Neuronal stem cell (in vitro differentiated cells): ENCODE results near the gene BICD1.

ENCODE experiments used
- DNase-seq: peaks from one replicate; pipeline ENCODE4 v3.0.0-alpha.2; 2013; ENCODE audit warnings: low spot score
- H2AFZ ChIP-seq: one replicate; pipeline ENCODE4 v1.6.1; 2013; ENCODE audit warnings: mild to moderate bottlenecking, low read length, inconsistent platforms
- H2AK5ac ChIP-seq: 2 replicates; pipeline ENCODE4 v1.6.1; 2013; ENCODE audit warnings: low read depth, mild to moderate bottlenecking, inconsistent platforms, low read length, moderate library complexity, mixed read lengths
- H2BK120ac ChIP-seq: 2 replicates; pipeline ENCODE4 v1.6.1; 2013; ENCODE audit warnings: low read depth, mild to moderate bottlenecking, inconsistent platforms, low read length, moderate library complexity, mixed read lengths
- H2BK12ac ChIP-seq: one replicate; pipeline ENCODE4 v1.6.1; 2013; ENCODE audit warnings: low read length, inconsistent platforms
- H2BK15ac ChIP-seq: 2 replicates; pipeline ENCODE4 v1.6.1; 2013; ENCODE audit warnings: mild to moderate bottlenecking, low read length, inconsistent platforms, mixed read lengths
- H2BK5ac ChIP-seq: one replicate; pipeline ENCODE4 v1.6.1; 2013; ENCODE audit warnings: inconsistent platforms, mild to moderate bottlenecking, low read length, moderate library complexity
- H3K14ac ChIP-seq: one replicate; pipeline ENCODE4 v1.6.1; 2013; ENCODE audit warnings: low read length, inconsistent platforms
- H3K18ac ChIP-seq: 2 replicates; pipeline ENCODE4 v1.6.1; 2013; ENCODE audit warnings: low read length, inconsistent platforms
- H3K23ac ChIP-seq: 2 replicates; pipeline ENCODE4 v1.6.1; 2013; ENCODE audit warnings: low read depth, mild to moderate bottlenecking, mixed read lengths, low read length, inconsistent platforms; ENCODE audit not compliant: poor library complexity
- H3K27ac ChIP-seq: replicated peaks from 3 replicates; pipeline ENCODE4 v1.5.1; 2013; ENCODE audit warnings: low read length, inconsistent platforms
- H3K27me3 ChIP-seq, 3 experiments: 2 replicates each; pipeline ENCODE4 v1.6.1; 2013; ENCODE audit warnings: low read length in 3 of 3, mild to moderate bottlenecking in 2 of 3, inconsistent platforms in 1 of 3, low read depth in 1 of 3, mixed read lengths in 1 of 3, moderate library complexity in 1 of 3; ENCODE audit not compliant: control insufficient read depth in 3 of 3, insufficient read depth in 3 of 3
- H3K36me3 ChIP-seq, 2 donors: replicated peaks in 1 of 2; 2 replicates each; pipeline ENCODE4 v1.6.1; 2013; ENCODE audit warnings: low read length in 2 of 2; ENCODE audit not compliant: control insufficient read depth in 2 of 2, insufficient read depth in 2 of 2
- H3K4ac ChIP-seq: 2 replicates; pipeline ENCODE4 v1.6.1; 2013; ENCODE audit warnings: inconsistent platforms, mild to moderate bottlenecking, low read length, moderate library complexity
- H3K4me1 ChIP-seq, 2 donors: 1 replicate in 1 of 2; 2 replicates in 1 of 2; pipeline ENCODE4 v1.6.1; 2013; ENCODE audit warnings: low read length in 2 of 2, low read depth in 1 of 2; ENCODE audit not compliant: control insufficient read depth in 2 of 2, insufficient read depth in 1 of 2
- H3K4me2 ChIP-seq: one replicate; pipeline ENCODE4 v1.6.1; 2013; ENCODE audit warnings: mild to moderate bottlenecking, low read length, inconsistent platforms; ENCODE audit not compliant: insufficient read depth, poor library complexity, severe bottlenecking
- H3K4me3 ChIP-seq, 2 donors: 2 replicates each; pipeline ENCODE4 v1.5.1; 2013; ENCODE audit warnings: low read length in 2 of 2, mild to moderate bottlenecking in 2 of 2, inconsistent platforms in 1 of 2, moderate library complexity in 1 of 2
- H3K79me1 ChIP-seq: one replicate; pipeline ENCODE4 v1.6.1; 2013; ENCODE audit warnings: low read depth, mild to moderate bottlenecking, inconsistent platforms, low read length, moderate library complexity
- H3K9ac ChIP-seq: one replicate; pipeline ENCODE4 v1.6.1; 2013; ENCODE audit warnings: mild to moderate bottlenecking, low read depth, low read length, inconsistent platforms; ENCODE audit not compliant: poor library complexity
- H3K9me3 ChIP-seq, 2 donors: replicated peaks in 1 of 2; 2 replicates each; pipeline versions ENCODE3 to v1.6.1; 2013; ENCODE audit warnings: low read length in 2 of 2, mild to moderate bottlenecking in 2 of 2, inconsistent platforms in 1 of 2, low read depth in 1 of 2, mixed read lengths in 1 of 2, moderate library complexity in 1 of 2; ENCODE audit not compliant: control insufficient read depth in 2 of 2, insufficient read depth in 1 of 2
- H4K8ac ChIP-seq: one replicate; pipeline ENCODE4 v1.6.1; 2013; ENCODE audit warnings: low read depth, mild to moderate bottlenecking, inconsistent platforms, low read length, moderate library complexity
- H4K91ac ChIP-seq: one replicate; pipeline ENCODE4 v1.6.1; 2013; ENCODE audit warnings: low read length, low read depth, mild to moderate bottlenecking, inconsistent platforms; ENCODE audit not compliant: poor library complexity
- WGBS, 2 donors: extraction: QIAGEN DNeasy Blood & Tissue Kit; methylation state at CpG; one replicate each; pipeline ENCODE4 v1.1.7; 2013; ENCODE audit warnings: missing lambda C conversion rate in 2 of 2, mixed read lengths in 1 of 2; ENCODE audit not compliant: insufficient read length in 2 of 2, insufficient replicate concordance in 1 of 2; ENCODE audit errors: extremely low coverage in 2 of 2; 5-methylcytosine and 5-hydroxymethylcytosine counted together

The BICD1 gene

GRCh38 chr12:32336261-32336660 lies 229.6 kb downstream of the BICD1 start:
- Histone ChIP-seq H3K79me1 (no peaks in the 10 kb centered on the region), H3K4me2 (no peak overlapping the region), H3K14ac (no peak overlapping the region), H3K4me1 (peaks cover 0 to 5% of the 10 kb centered on the region in 2 donors), H3K27me3 (no peaks in the 10 kb centered on the region), H4K8ac (no peak overlapping the region), H3K23ac (no peak overlapping the region), H2BK12ac (no peak overlapping the region), H4K91ac (no peak overlapping the region), H3K9me3 (no peaks in the 10 kb centered on the region), H2BK15ac (no peak overlapping the region), H2BK120ac (no peak overlapping the region), H3K4me3 (no peak overlapping the region), H2BK5ac (no peak overlapping the region), H2AFZ (no peak overlapping the region), H3K4ac (no peak overlapping the region), H3K36me3 (peaks cover 7 to 26% of the 10 kb centered on the region in 2 donors), H3K9ac (no peak overlapping the region), H3K18ac (no peak overlapping the region), H2AK5ac (no peak overlapping the region), H3K27ac (no peak overlapping the region)
- no peak for DNase-seq
- WGBS, 2 donors = no CpG with 5 or more reads among the region's 4 CpGs

- H3K27ac ChIP-seq = no peak overlapping the region
- no peak overlapping the region for H4K8ac ChIP-seq
- H4K91ac ChIP-seq = no peak overlapping the region
- H3K9me3 ChIP-seq = no peaks in the 10 kb centered on the region
- H3K4me3 ChIP-seq = no peak overlapping the region
- no peak overlapping the region for H3K23ac ChIP-seq
- H3K4ac ChIP-seq = no peak overlapping the region
- H3K4me1 ChIP-seq = no peaks in the 10 kb centered on the region
- H2BK120ac ChIP-seq = no peak overlapping the region
- no peak overlapping the region for H2BK5ac ChIP-seq
- peaks cover 3 to 6% of the 10 kb centered on the region in 2 donors for H3K36me3 ChIP-seq
- no CpG with 5 or more reads among the region's 1 CpG for WGBS, 2 donors
- DNase-seq = no peak
- H3K18ac ChIP-seq = no peak overlapping the region
- no peak overlapping the region for H3K4me2 ChIP-seq
- no peak overlapping the region for H2BK15ac ChIP-seq
- H3K27me3 ChIP-seq = no peaks in the 10 kb centered on the region
- H2AK5ac ChIP-seq = no peak overlapping the region
- no peak overlapping the region for H2BK12ac ChIP-seq
- no peaks in the 10 kb centered on the region for H3K79me1 ChIP-seq
- no peak overlapping the region for H3K14ac ChIP-seq
- H2AFZ ChIP-seq = no peak overlapping the region
- H3K9ac ChIP-seq = no peak overlapping the region
These were observed 236.8 kb downstream of the BICD1 start for GRCh38 chr12:32343496-32343895.

- H3K23ac ChIP-seq = no peak overlapping the region
- H3K14ac ChIP-seq = no peak overlapping the region
- H2AFZ ChIP-seq = no peak overlapping the region
- H3K27ac ChIP-seq = no peak overlapping the region
- H3K27me3 ChIP-seq = no peaks in the 10 kb centered on the region
- no peaks in the 10 kb centered on the region for H3K9me3 ChIP-seq
- no peak overlapping the region for H2BK120ac ChIP-seq
- no peak overlapping the region for H2BK15ac ChIP-seq
- no peaks in the 10 kb centered on the region for H3K4me1 ChIP-seq
- H2AK5ac ChIP-seq = no peak overlapping the region
- H3K4ac ChIP-seq = no peak overlapping the region
- H3K79me1 ChIP-seq = no peaks in the 10 kb centered on the region
- H3K36me3 ChIP-seq = peaks cover under 1 to 1% of the 10 kb centered on the region in 2 donors
- no peak overlapping the region for H3K4me3 ChIP-seq
- no peak overlapping the region for H3K18ac ChIP-seq
- no peak overlapping the region for H2BK12ac ChIP-seq
- no peak for DNase-seq
- no peak overlapping the region for H2BK5ac ChIP-seq
- no peak overlapping the region for H3K4me2 ChIP-seq
- H4K91ac ChIP-seq = no peak overlapping the region
- no peak overlapping the region for H4K8ac ChIP-seq
- no CpG with 5 or more reads among the region's 7 CpGs for WGBS, 2 donors
- H3K9ac ChIP-seq = no peak overlapping the region
These were observed 237.4 kb downstream of the BICD1 start for GRCh38 chr12:32344047-32344446.

- Histone ChIP-seq H3K4me1 (no peaks in the 10 kb centered on the region), H3K27me3 (no peaks in the 10 kb centered on the region), H2BK12ac (no peak overlapping the region), H3K9ac (no peak overlapping the region), H3K4me3 (no peak overlapping the region), H3K23ac (no peak overlapping the region), H3K36me3 (no peaks in the 10 kb centered on the region), H3K27ac (no peak overlapping the region), H2AK5ac (no peak overlapping the region), H2BK120ac (no peak overlapping the region), H3K4ac (no peak overlapping the region), H4K91ac (no peak overlapping the region), H3K18ac (no peak overlapping the region), H3K79me1 (no peaks in the 10 kb centered on the region), H3K4me2 (no peak overlapping the region), H2AFZ (no peak overlapping the region), H3K9me3 (no peaks in the 10 kb centered on the region), H4K8ac (no peak overlapping the region), H2BK15ac (no peak overlapping the region), H2BK5ac (no peak overlapping the region), H3K14ac (no peak overlapping the region)
- WGBS, 2 donors = no CpG with 5 or more reads among the region's 1 CpG
- DNase-seq = no peak
These were observed 246.9 kb downstream of the BICD1 start for GRCh38 chr12:32353540-32353939.
